ENCODE measurements around the gene HERC2. TPM values are rescaled to one million over a fixed set of nuclear protein-coding genes. Genes with fewer than 3 reads are reported as not detected.
"Not testable (repeated sequence)": the region's sequence is repeated elsewhere in the genome, so short reads cannot be mapped to it uniquely, and the experiment has no call there.

Gene HERC2
- total RNA-seq (2016; rRNA removed; fragmentation: Illumina TruSeq; extraction: Trizol) (24.8 and 25.6 TPM in 2 replicates), polyA plus RNA-seq (2011; rRNA removed) (17.6 and 21.9 TPM in 2 replicates), polyA minus RNA-seq (2011; rRNA and poly(A)+ RNA removed; ENCODE audit: low replicate concordance) (43.4 and 58.8 TPM in 2 replicates), Bru-seq, nascent RNA (percentile 66 among the genes with signal in this experiment), BruChase-seq, experiment 1, labeled RNA remaining after a 6-hour chase (percentile 72 among the genes with signal in this experiment), BruChase-seq, experiment 2, labeled RNA remaining after a 2-hour chase (percentile 68 among the genes with signal in this experiment)
- 9.3 and 11.8 TPM in 2 replicates for total RNA-seq (2016; cell fraction: cytosol; rRNA removed; fragmentation: Illumina TruSeq; extraction: Trizol; ENCODE audit: low read depth)
- total RNA-seq (2016; cell fraction: insoluble cytoplasmic fraction; rRNA removed; fragmentation: Illumina TruSeq; extraction: Trizol), result 20.9 and 27.5 TPM in 2 replicates
- total RNA-seq (2016; cell fraction: membrane; rRNA removed; fragmentation: Illumina TruSeq; extraction: Trizol), result 11.8 and 12.8 TPM in 2 replicates
- total RNA-seq (2016; cell fraction: nucleus; rRNA removed; fragmentation: Illumina TruSeq; extraction: Trizol), result 41.0 and 53.3 TPM in 2 replicates
- polyA plus RNA-seq (2011; cell fraction: cytosol; rRNA removed), result 13.7 and 16.1 TPM in 2 replicates
- polyA plus RNA-seq (2011; cell fraction: nucleus; rRNA removed), result 76.2 and 81.0 TPM in 2 replicates
- polyA plus RNA-seq (2012), result 15.8 and 16.6 TPM in 2 replicates
- 7.2 and 9.4 TPM in 2 replicates for polyA plus RNA-seq (2016; cell fraction: cytosol; fragmentation: Illumina TruSeq; extraction: Trizol; ENCODE audit: low read depth)
- polyA plus RNA-seq (2016; cell fraction: insoluble cytoplasmic fraction; fragmentation: Illumina TruSeq; extraction: Trizol; ENCODE audit: low read depth), result 18.4 and 19.2 TPM in 2 replicates
- 9.9 and 10.3 TPM in 2 replicates for polyA plus RNA-seq (2016; cell fraction: membrane; fragmentation: Illumina TruSeq; extraction: Trizol; ENCODE audit: low read depth)
- 57.3 and 58.1 TPM in 2 replicates for polyA plus RNA-seq (2016; cell fraction: nucleus; fragmentation: Illumina TruSeq; extraction: Trizol; ENCODE audit: insufficient read depth, low read depth)
- polyA minus RNA-seq (2011; cell fraction: cytosol; rRNA and poly(A)+ RNA removed), result 11.0 and 20.0 TPM in 2 replicates
- 59.7 and 61.8 TPM in 2 replicates for polyA minus RNA-seq (2011; cell fraction: nucleus; rRNA and poly(A)+ RNA removed)
- long read RNA-seq, experiment 1, partial matches to known transcripts, result 12 of 15 reads
- long read RNA-seq, experiment 1, other reads (novel, unspliced or antisense), result 1 of 15 reads
- long read RNA-seq, experiment 2, partial matches to known transcripts, result 5 of 11 reads
- long read RNA-seq, experiment 2, other reads (novel, unspliced or antisense), result 6 of 11 reads

- CTCF ChIA-PET (ENCODE audit: low intra/inter-chr PET ratio, low total read pairs); H3K27me3 ChIP-seq (ENCODE audit: control insufficient read depth in 1 of 2, insufficient read depth in 2 of 2, low read length in 2 of 2); FAIRE-seq; BruUV-seq (replicated peaks); H3K79me2 ChIP-seq (ENCODE audit: insufficient read depth, low read length); H3K4me1 ChIP-seq (ENCODE audit: insufficient read depth, low read length); H3K9me3 ChIP-seq (ENCODE audit: low read length); H2AFZ ChIP-seq (ENCODE audit: low read length); H3K27ac ChIP-seq (ENCODE audit: extremely low read length, insufficient read depth, low read length); POLR2A ChIA-PET; H4K20me1 ChIP-seq (ENCODE audit: insufficient read depth, low read length); intact Hi-C loops (cut with micrococcal nuclease; ENCODE audit: unreplicated experiment); in situ Hi-C loops (cut with HindIII; ENCODE audit: extremely low pct_ligation_motif_present, low pct_unique_long_range_greater_than_20kb); ATAC-seq; H3K36me3 ChIP-seq (replicated peaks in 1 of 2; ENCODE audit: control insufficient read depth in 1 of 2, insufficient read depth in 2 of 2, low read length in 2 of 2); DNase-seq (ENCODE audit: low spot score): not testable (repeated sequence)
- Histone ChIP-seq H3K4me3 (replicated peaks in 1 of 3; ENCODE audit: insufficient read depth in 1 of 3, low read depth in 2 of 3, low read length in 3 of 3) (peak within 1 kb of the TSS; percentile 16 to 43 (median 40); a peak in 4 of 6 replicates), H3K4me2 (ENCODE audit: low read depth, low read length) (0 out of 2 replicates have a peak within 1 kb of the TSS, but pooled peaks have one; percentile 18), H3K9ac (ENCODE audit: insufficient read depth, low read depth, low read length) (0 out of 2 replicates have a peak within 1 kb of the TSS, but pooled peaks have one; percentile 34)
- WGBS (ENCODE audit: low lambda C conversion rate), result no CpG with 5 or more reads among the region's 52 CpGs
These were observed at the start of gene HERC2 for GRCh38 chr15:28322129-28322588. Gene HERC2 (minus strand): TSS chr15:28322179. CDS start chr15:28321433, 746 bp downstream.

- H3K4me1 ChIP-seq (ENCODE audit: insufficient read depth, low read length); DNase-seq (ENCODE audit: low spot score); H3K79me2 ChIP-seq (ENCODE audit: insufficient read depth, low read length); H3K4me2 ChIP-seq (ENCODE audit: low read depth, low read length); CTCF ChIA-PET (ENCODE audit: low intra/inter-chr PET ratio, low total read pairs); H3K27ac ChIP-seq (ENCODE audit: extremely low read length, insufficient read depth, low read length); H3K27me3 ChIP-seq (ENCODE audit: control insufficient read depth in 1 of 2, insufficient read depth in 2 of 2, low read length in 2 of 2); intact Hi-C loops (cut with micrococcal nuclease; ENCODE audit: unreplicated experiment); BruUV-seq (replicated peaks); POLR2A ChIA-PET; H2AFZ ChIP-seq (ENCODE audit: low read length); ATAC-seq; FAIRE-seq; H3K4me3 ChIP-seq (replicated peaks in 1 of 3; ENCODE audit: insufficient read depth in 1 of 3, low read depth in 2 of 3, low read length in 3 of 3); H4K20me1 ChIP-seq (ENCODE audit: insufficient read depth, low read length); H3K9me3 ChIP-seq (ENCODE audit: low read length); H3K9ac ChIP-seq (ENCODE audit: insufficient read depth, low read depth, low read length); in situ Hi-C loops (cut with HindIII; ENCODE audit: extremely low pct_ligation_motif_present, low pct_unique_long_range_greater_than_20kb); H3K36me3 ChIP-seq (replicated peaks in 1 of 2; ENCODE audit: control insufficient read depth in 1 of 2, insufficient read depth in 2 of 2, low read length in 2 of 2): not testable (repeated sequence)
- WGBS (ENCODE audit: low lambda C conversion rate), result over 99% methylated on average over 9 of the region's 17 CpGs
These were observed 43.5 kb upstream of the HERC2 start for GRCh38 chr15:28365502-28365901.

GRCh38 chr15:28357984-28358383 is 36.0 kb upstream of the HERC2 start, which contains the start of gene GOLGA6L24:
Gene GOLGA6L24 (minus strand): TSS chr15:28358084. CDS start chr15:28358023, 61 bp downstream.
- POLR2A ChIA-PET, result not testable (repeated sequence)

More at GRCh38 chr15:28357984-28358383, 36.0 kb upstream of the HERC2 start, which contains the start of gene GOLGA6L24:
- H3K4me1 ChIP-seq (ENCODE audit: insufficient read depth, low read length); in situ Hi-C loops (cut with HindIII; ENCODE audit: extremely low pct_ligation_motif_present, low pct_unique_long_range_greater_than_20kb); H3K79me2 ChIP-seq (ENCODE audit: insufficient read depth, low read length); H4K20me1 ChIP-seq (ENCODE audit: insufficient read depth, low read length); intact Hi-C loops (cut with micrococcal nuclease; ENCODE audit: unreplicated experiment); H3K4me3 ChIP-seq (replicated peaks in 1 of 3; ENCODE audit: insufficient read depth in 1 of 3, low read depth in 2 of 3, low read length in 3 of 3); ATAC-seq; BruUV-seq (replicated peaks); H3K9me3 ChIP-seq (ENCODE audit: low read length); H3K27me3 ChIP-seq (ENCODE audit: control insufficient read depth in 1 of 2, insufficient read depth in 2 of 2, low read length in 2 of 2); H3K27ac ChIP-seq (ENCODE audit: extremely low read length, insufficient read depth, low read length); H3K4me2 ChIP-seq (ENCODE audit: low read depth, low read length); DNase-seq (ENCODE audit: low spot score); CTCF ChIA-PET (ENCODE audit: low intra/inter-chr PET ratio, low total read pairs); H2AFZ ChIP-seq (ENCODE audit: low read length); H3K9ac ChIP-seq (ENCODE audit: insufficient read depth, low read depth, low read length); FAIRE-seq; H3K36me3 ChIP-seq (replicated peaks in 1 of 2; ENCODE audit: control insufficient read depth in 1 of 2, insufficient read depth in 2 of 2, low read length in 2 of 2): not testable (repeated sequence)
- WGBS (ENCODE audit: low lambda C conversion rate), result no CpG with 5 or more reads among the region's 7 CpGs

Data from HepG2 (cell line).